GM18498 (cell line): Measurements from ENCODE around the gene GP1BB.

ENCODE experiments used
- ATAC-seq: cut with Tn5 transposase; IDR thresholded peaks from one replicate; pipeline ENCODE4 v1.9.1; 2021; ENCODE audit warnings: mild to moderate bottlenecking, moderate library complexity; ENCODE audit not compliant: unreplicated experiment

The GP1BB gene

DNA sequence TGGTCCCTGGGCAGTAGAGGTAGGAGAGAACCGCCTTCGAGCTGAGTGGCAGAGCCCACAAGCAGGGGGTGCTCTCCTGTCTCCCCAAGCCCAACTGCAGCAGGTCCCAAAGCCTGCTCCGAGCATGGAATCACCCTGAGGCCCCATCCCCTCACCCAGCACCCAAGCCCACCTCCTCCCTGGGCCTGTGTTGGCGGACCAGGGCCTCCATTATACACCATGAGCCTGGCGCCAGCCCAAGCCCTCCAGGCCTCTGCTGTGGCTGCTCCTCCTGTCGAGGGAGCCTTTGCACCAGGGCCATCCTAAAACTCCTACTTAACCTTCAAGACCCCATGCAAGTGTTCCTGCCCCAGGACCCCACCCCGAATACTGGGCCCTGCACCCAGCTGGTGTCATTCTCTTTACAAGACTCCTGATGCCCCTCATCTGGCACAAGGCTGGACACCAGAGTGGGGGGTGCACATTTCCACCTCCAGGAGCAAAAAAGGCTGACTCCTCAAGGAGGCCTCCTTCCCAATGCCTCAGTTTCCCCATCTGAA is 16.6 kb downstream of the GP1BB start:
- no peak for ATAC-seq

DNA sequence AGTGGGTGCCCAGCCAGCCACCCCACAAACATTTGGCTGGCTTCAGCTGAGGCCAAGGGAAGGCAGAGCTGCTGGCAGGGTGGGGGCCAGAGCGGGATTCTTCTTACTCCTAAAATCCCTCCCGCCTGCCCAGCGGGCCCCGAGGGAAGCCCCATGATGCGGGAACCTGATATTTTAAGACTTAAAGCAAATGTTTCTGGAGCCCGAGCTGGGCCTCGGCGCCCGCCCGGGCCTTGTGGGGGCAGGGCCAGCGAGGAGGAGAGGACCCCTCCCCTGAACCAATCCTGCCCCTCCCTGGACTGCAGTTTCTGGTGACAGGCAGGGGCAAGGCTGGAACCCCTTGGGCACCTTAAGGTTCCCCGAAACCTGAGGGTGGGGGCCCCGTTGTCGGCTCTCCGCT is 17.2 kb downstream of the GP1BB start:
- ATAC-seq: no peak

DNA sequence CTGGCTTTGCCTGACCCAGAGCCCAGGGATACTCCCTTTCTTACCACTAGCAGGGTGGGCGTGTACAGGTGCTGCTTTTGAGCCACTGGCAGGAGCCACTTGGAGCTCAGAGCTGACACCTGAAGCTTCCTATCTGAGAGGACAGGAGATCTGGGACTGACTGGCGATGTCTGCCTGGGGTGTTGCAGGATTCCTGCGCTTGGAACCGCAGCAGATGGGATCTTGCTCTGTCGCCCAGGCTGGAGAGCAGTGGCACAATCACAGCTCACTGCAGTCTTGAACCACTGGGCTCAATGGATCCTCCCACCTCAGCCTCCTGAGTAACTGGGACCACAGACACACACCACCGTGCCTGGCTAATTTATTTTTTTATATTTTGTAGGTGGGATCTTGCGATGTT is 17.7 kb downstream of the GP1BB start:
- no peak for ATAC-seq

DNA sequence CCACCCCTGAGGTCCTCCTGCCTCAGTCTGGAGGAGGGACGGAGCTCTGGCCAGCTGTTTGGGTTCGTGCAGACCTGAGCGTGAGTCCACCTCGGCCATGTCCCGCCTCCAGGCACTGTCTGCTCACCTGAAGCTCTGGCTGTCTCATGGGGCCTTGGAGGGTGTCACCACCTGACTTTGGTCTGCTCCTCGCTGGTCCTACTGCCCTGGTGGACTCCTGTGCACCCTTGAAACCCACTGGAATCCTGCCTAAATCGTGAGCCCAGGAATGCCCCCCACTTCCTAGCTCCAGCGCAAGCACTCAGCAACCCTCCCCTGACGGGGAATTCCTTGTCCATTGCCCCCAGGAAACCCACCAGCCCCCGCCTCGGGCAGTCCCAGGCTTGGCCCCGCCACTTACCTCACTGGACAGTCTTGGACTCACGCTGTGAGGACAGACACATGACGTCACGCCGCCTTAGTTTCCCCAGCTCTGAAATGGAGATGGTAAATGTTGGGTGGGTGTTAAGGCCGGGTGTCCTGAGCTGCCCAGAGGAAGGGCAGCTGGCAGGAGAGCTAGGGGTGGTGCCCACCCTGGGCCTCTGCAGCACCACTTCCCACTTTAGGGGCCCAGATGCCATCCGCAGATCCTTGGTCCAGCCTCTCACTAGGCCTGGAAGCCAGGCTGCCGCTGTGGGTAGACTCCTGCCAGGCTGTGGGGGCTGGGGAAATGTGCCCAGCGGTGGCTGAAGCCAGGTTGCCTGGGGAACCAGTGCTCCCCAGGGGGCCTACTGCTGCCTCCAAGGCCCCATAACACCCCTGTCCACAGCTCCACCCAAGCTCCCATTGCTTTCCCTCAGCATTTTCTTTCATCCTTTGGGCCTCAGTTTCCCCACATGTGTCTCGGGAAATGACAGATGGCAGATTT is 19.1 kb downstream of the GP1BB start:
- no peak for ATAC-seq

DNA sequence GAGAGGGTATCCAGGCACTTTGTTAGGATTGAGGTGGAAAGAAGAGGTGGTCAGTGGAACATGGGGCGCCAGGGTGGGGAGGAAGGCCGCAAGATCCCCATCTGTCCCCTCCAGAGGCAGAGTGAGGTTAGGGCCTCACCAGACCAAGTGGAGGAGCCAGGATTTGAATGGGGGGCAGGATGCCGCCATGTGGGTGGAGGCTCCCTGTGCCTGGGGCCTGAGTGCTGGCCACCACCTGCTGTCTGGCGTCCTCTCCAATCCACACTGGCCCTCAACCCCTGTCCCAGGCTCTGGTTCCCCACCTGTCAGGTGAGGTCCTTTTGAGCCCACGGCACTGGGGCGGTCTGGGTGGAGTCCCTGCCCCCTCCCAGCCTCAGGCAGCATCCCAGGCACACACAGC is 19.7 kb downstream of the GP1BB start:
- no peak for ATAC-seq

DNA sequence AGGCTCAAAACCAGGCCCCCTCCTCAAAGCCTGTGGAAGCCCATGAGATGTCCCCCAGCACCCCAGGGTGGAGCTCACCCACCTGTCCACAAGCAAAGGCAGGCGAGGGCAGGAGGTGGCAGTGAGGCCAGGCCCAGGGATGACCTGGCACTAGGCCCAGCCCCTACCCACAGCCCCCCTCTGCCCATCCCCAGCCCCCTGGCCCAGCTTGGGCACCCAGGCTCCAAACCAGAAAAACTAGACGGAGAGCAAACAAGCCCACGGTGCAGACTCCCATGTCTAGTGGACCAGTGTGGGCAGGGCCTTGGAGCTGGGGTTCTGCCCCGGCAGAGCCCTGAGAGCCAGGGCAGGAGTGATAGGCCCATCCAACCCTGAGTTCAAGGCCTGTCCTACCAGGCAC is 20.3 kb downstream of the GP1BB start:
- no peak for ATAC-seq

DNA sequence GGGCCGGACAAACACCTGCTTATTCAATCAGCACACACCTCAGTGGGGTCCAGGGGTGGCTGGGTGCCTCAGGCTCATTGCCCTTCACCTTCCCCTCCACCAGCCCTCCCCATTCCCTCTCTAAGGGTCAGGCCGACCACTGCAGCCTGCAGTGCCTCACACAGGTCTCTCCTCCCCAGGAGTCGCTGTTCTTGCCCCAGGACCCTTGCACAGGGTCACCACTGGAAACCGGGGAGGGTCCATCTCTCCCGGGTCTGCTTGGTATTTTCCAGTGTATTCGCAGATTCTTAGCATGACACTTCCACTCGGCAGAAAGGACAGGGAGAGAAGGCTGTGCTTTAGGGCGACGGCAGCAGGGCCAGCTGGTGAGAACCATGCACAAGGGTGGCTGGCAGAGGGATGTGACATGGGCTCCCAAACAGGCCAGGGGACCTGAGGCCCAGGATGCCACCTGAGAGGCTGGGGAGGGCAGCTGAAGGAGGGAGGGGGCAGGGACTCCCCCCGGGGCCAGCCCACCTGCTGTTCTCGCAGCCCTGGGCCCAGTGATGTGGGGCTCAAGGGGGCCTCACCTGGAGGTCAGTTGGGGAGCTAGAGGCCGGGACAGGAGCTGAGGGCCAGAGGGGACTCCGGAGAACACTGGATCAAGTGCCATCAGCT is 21.1 kb downstream of the GP1BB start:
- ATAC-seq: no peak

DNA sequence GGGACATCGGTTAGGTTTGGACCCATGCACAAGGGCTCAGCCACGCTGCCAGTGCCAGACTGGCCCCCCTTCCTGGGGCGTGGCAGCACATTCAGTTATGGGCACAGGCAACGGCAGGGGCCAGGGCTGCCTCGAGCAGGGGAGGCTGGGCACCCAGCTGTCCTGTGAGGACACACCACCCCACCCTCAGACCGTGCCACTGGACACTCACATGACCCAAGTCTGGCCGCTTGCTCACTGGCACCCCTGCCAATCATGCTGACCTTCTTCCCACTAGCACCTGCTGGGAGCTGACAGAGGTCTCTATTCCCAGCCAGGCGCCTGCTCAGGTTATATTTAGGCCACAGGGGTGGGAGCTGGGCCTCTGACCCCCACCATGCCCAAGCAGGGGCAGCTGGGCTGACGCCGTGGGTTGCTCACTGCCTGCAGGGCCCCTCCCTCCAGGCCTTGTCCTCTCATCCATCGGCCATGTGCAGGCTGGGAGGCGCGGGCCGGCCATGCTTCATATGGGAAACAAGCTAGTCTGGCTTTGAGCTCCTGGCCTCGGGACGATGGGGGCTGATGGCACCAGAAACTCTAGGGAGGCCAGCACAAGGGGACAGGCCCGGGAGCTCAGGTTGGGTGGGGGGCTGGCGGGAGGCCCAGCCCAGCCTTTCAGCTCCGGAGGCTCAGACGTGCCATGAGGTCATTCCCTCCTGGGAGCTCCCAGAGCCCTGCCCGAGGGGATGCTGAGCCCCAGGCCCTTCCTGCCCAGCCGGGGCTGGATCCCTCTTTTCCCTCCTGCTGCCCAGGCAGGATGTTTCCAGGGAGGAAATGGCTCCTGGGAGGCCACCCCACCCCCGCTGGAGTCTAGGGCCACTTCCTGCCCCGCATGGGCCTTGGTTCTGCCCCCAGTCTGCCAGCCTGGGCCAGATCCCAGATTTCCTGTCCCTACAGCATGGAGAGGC is 22.1 kb downstream of the GP1BB start:
- no peak for ATAC-seq

DNA sequence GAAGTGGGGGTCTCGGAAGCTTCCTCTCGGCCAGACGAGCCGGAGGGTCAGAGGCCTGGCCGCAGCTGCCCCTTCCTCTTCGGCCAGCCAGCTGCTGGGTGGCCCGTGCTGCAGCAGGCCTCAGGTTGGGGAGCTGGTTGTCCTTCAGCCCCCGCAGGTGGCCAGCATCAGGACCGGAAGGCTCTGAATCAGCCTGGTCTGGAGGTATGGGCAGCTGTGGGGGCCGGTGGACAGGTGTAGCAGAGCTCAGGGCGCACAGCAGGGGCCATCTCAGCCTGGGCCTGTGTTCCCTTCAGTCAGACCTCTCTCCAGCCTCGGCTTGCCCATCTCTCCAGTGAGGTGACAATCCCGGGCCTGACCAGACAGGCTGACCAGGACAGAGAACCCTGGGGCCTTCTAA is 23.4 kb downstream of the GP1BB start:
- ATAC-seq: no peak

DNA sequence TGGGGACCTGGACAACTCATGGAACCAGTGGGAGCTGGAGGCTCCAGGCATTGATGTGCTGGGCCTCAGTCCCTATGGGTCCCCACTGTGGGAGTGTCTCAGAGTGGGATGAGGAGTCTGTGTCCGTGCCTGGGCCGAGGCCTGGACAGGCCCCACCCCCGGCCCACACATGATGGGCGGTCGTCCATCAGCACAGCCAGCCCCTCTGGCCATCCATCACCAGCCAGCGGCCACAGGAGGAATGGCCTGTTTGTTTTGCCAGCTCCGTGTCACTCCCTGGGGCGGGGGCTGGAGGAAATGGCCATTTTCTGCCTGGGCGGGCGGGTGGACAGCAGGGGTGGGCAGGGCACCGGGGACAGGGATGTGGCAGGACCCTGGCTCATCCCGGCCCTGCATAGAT is 24.2 kb downstream of the GP1BB start:
- ATAC-seq: no peak

DNA sequence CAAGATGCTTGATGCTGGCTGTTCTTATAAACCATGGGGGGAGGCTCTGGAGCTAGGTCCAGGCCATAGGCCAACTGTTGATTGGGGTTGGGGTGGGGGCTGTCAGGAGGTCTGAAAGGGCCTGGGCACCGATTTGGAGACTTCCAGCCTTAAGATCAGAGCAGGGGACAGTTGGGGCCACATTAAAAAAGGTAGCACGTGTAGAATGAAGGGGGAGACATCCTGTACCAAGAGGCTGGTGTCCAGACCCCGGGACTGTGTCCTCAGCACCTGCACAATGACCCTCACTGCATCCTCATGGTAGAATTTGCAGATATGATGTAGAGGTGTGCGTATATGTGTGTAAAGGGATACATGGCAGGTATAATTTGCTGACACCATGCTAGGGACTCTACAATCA is 24.8 kb downstream of the GP1BB start:
- ATAC-seq: no peak

DNA sequence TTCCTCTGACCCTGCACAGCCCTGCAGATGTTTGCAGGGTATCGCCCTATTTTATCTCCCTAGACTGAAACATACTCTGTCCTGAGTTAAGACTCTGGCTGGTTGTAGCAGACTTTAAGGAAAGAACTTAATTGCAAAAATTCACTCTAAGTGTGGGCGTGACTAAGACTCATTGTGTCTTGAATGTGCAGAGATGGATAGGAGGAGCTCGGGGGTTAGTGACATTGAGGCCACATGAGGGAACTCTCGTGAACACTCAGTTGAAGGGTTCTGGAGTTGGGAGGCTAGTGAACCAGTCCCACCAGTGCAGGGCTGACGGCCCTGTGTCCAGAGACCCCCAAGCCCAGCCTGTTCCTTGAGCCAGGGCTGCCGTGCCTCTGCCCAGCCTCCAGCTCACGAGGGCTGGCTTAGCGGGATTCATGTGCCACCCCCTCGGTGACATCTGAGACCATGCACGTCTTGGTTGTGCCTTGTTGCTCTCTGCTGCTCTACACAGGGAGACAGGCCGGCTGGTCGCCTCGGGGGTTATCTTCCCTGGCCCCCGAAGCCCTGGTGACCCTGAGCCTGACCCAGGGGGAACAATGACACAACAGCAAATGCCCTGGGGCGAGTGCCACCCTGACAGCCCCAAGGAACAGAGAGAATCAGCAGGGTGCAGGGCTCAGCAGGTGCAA is 25.8 kb downstream of the GP1BB start:
- ATAC-seq: no peak

DNA sequence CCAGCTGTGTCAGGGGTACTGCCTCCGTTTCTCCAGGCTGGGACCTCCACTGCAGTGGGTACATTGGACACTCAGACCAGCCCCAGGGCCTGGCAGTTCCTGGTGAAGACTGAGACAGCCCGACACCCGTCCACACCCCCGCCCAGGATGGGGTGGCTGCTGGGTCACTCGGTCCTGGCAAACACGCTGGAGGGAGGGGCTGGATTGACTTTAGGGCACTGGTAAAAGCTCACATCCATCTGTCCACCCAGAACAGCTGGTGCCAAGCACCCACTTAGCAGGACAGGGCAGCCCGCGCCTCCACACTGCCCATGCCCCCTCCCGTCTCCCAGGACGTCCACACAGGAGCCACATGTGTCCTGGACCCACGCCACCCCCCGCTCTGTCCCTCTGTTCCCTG is 26.5 kb downstream of the GP1BB start:
- ATAC-seq: no peak

DNA sequence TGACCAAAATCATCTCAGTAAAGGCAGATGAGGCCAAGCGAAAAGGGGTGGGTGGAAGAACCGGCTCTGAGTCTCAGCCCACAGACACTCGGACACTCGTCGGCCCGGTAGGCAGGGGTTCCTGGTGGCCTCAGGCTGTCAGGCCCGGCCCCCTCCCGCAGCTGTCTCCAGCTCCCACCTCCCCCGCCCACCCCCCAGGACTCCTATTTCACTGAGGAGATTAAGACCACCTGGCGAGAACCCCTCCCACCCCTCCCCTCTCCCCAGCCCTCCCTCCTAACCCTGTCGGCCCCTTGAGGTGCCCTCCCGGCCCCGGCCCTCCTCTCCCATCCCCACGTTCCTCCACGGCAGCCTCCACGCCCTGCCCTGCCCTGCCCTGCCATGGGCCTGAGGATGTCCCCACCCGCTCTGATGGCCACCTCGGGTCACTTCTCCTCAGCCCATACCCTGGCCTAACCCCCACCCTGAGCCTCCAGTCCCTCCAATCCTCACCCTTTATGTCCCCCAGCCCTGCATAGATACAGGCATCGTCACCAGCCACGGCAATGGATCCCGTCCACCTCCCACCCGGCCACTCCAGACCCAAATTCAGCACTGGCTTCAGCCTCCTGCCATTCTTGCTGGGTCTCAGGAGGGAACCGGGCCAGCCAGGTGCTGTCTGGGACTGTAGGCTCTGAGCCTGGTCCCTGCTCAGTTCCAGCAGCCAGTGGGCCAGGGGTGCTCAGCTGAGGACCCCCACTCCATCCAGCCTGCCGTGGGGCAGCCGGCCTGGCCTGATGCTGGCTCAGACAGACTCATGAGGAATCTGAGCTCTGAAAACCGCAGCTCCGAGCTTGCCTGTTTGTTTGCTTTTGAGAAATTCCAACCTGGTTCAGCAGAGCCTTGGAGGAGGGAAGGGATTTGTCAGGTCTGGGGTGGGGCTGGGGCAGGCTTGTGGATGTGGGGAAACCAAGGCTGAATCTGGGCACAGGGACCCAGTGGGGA is 27.5 kb downstream of the GP1BB start:
- no peak for ATAC-seq

DNA sequence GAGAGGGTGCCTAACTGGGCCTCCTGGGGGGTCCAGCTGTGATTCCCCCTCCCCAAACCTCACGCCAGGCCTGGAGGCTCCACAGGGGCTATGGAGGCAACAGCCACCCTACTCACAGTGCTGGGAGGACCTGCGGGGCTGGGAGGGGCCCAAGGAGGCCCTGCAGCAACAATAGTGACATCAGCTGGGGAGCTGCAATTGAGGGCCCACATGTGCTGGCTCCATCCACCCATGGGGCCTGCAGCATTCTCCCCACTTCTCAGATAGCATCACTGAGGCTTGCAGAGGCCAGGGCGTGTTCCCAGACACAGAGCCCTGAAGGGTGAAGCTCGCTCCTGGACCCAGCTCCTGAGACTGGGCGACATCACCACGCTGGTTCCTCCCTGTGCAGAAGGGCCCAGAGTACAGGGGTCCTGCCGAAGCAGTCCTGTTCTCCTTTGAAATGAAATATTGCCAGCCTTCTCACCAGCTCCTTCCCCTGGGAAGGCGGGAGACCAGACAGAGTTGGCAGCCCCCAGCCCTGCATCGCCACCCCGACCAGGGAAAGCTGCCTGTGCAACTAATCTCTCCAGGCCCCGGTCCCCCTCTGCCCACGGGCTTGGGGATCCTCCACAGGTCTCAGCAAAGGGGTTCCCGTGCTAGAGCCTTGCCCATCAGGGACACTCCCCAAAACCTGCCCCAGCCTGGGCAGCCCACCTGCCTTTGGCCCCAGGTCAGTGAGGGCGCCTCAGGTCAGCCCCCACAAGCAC is 28.3 kb downstream of the GP1BB start:
- no peak for ATAC-seq

DNA sequence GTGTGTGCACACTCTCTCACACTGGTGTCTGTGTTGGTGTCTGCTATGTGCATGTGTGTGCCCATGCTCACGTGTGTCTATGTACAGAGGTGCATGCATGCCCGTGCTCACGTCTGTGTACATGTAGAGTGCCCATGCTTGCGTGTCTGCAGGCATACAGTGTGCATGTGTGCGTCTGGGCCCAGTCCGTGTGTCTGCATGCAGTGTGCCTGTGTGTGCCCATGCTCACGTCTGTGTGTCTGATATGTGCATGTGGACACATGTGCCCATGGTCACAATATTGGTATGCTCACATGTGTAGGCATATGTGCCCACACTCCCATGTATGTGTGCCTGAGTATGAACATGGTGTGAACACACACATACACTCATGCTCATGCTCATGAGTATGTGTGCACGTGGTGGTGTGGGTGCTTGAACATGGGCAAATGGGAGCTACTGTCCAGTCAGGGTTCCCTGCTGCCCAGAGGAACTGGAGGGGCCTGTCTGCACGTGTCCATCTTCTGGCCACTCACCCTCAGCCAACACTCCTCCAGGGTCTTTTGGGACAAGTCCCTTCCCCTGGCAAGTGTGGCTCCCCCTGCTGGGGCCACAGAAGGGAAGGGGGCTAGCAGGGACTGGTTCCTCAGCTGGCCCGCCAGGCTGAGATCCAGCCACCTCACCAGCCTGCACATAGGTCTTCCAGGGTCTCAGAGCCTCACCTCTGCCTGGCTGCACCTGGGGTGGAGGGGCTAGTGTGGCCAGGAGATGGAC is 29.9 kb downstream of the GP1BB start:
- ATAC-seq: no peak

DNA sequence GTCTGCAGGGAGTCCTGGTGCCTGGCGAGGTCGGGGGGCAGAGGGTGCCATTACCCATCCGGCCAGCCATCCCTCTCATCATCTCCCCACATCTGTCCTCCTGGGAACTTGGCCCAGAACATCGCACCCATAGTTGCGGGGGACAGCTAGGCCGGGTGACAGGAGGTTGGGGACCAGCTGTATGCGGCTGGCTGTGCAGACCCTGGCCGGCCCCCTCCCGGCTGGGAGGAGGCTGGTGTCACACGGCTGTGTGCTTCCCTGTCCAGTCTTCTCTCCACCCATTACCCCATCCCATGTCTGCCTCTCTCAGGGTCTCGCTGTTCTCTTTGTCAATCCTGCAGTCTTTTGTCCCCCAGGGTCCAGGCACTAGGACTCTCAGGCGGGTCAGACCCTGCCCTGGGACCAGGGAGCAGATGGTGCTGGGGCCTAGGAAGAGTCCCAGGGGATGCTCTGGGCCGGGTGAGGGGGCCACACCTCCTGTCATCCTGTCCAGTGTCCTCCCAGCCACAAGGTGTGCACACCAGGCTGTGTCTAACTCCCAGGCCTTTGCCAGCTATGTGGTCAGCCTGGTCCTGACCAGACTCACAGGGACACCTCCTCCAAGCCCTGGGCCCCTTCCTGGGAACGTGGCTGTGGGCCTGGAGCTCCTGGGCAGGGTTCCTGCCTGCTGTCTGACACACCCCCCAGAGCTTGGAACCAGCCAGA is 30.8 kb downstream of the GP1BB start:
- no peak for ATAC-seq
